Measurements from ENCODE around the gene IL6ST. TPM values are rescaled to one million over a fixed set of nuclear protein-coding genes. Genes with fewer than 3 reads are reported as not detected.

The IL6ST gene
- total and polyA plus RNA-seq, 12 donors, result 39.0 to 659 (median 292) TPM

GRCh38 chr5:55905251-55905650, 89.5 kb downstream of the IL6ST start:
- Histone ChIP-seq H3K27ac (no peak overlapping the region), H3K36me3 (replicated peaks in 1 of 2) (no peaks in the 10 kb centered on the region), H3K27me3 (no peaks in the 10 kb centered on the region), H3K4me3 (no peak overlapping the region), H3K4me1 (replicated peaks in 1 of 2) (no peaks in the 10 kb centered on the region), H3K9me3 (replicated peaks in 1 of 3) (no peaks in the 10 kb centered on the region)
- no peak for DNase-seq
- no peak for TF ChIP-seq POLR2A (IDR thresholded peaks at IDR 0.05)
- no peak for TF ChIP-seq CTCF (IDR thresholded peaks at IDR 0.05)
- WGBS, 4 donors, result 64 to 80% (median 74%) methylated on average over 4 of the region's 4 CpGs
- intact Hi-C loops (cut with DNase I), result no loop called here

- H3K4me3 ChIP-seq, result no peak overlapping the region
- H3K9me3 ChIP-seq (replicated peaks in 1 of 3), result no peaks in the 10 kb centered on the region
- WGBS, 4 donors, result 80 to 93% (median 91%) methylated on average over 1 to 3 of the region's 3 CpGs
- H3K27ac ChIP-seq, result no peak overlapping the region
- intact Hi-C loops (cut with DNase I), result no loop called here
- H3K4me1 ChIP-seq (replicated peaks in 1 of 2), result no peaks in the 10 kb centered on the region
- TF ChIP-seq CTCF (IDR thresholded peaks at IDR 0.05) (no peak), POLR2A (IDR thresholded peaks at IDR 0.05) (no peak)
- no peaks in the 10 kb centered on the region for H3K27me3 ChIP-seq
- H3K36me3 ChIP-seq (replicated peaks in 1 of 2), result no peaks in the 10 kb centered on the region
- DNase-seq, result no peak
Measured at GRCh38 chr5:55904152-55904551, 90.6 kb downstream of the IL6ST start.

GRCh38 chr5:55903121-55903701, 91.6 kb downstream of the IL6ST start:
- intact Hi-C loops (cut with DNase I), result no loop called here
- H3K27ac ChIP-seq, result no peak overlapping the region
- no peaks in the 10 kb centered on the region for H3K36me3 ChIP-seq (replicated peaks in 1 of 2)
- H3K4me1 ChIP-seq (replicated peaks in 1 of 2), result no peaks in the 10 kb centered on the region
- H3K9me3 ChIP-seq (replicated peaks in 1 of 3), result no peaks in the 10 kb centered on the region
- no peak overlapping the region for H3K4me3 ChIP-seq
- 80 to 88% (median 83%) methylated on average over 19 of the region's 19 CpGs for WGBS, 4 donors
- H3K27me3 ChIP-seq, result no peaks in the 10 kb centered on the region
- DNase-seq, result no peak
- TF ChIP-seq POLR2A (IDR thresholded peaks at IDR 0.05), result no peak
- TF ChIP-seq CTCF (IDR thresholded peaks at IDR 0.05), result no peak

- H3K36me3 ChIP-seq (replicated peaks in 1 of 2), result no peaks in the 10 kb centered on the region
- intact Hi-C loops (cut with DNase I), result no loop called here
- no peak overlapping the region for H3K4me3 ChIP-seq
- no peak overlapping the region for H3K27ac ChIP-seq
- 58 to 81% (median 76%) methylated on average over 4 to 5 of the region's 5 CpGs for WGBS, 4 donors
- TF ChIP-seq POLR2A (IDR thresholded peaks at IDR 0.05) (no peak), CTCF (IDR thresholded peaks at IDR 0.05) (no peak)
- H3K9me3 ChIP-seq (replicated peaks in 1 of 3), result no peaks in the 10 kb centered on the region
- H3K4me1 ChIP-seq (replicated peaks in 1 of 2), result no peaks in the 10 kb centered on the region
- H3K27me3 ChIP-seq, result no peaks in the 10 kb centered on the region
- DNase-seq, result no peak
Measured at GRCh38 chr5:55902696-55903095, 92.1 kb downstream of the IL6ST start.

Measured in adrenal gland (tissue), 12 donors.